ENCODE measurements around the gene AIG1.

The AIG1 gene

DNA sequence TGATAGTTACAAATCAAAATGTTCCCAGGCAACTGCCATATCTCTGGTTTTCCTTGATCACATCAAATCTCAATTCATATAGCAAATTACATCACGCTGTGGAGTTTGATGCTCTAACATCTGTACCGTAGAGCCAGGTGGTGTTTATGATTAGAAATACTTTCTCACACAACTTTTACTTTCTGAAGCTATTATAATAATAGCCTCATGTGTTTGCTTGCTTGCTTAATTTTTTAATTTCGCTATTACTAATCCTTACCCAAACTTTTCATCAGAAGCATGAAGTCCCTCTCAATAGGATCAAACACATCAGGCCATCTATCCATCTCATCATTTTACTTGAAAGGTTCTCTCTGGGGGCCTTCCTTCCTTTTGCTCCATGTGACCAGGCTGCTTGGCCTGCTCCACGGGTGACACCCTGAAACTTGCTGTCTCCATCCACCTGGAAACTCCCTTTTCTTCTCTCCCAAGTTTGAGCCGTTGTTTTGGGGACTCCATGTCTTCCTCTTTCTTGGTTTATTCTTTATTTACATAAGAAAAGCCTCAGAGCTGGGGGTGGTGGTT is 314.4 kb downstream of the AIG1 start:
- Histone ChIP-seq H3K27me3 (ENCODE audit: insufficient read depth, low read depth) (no peaks in the 10 kb centered on the region), H3K4me2 (no peak overlapping the region), H4K20me1 (ENCODE audit: insufficient read depth) (no peaks in the 10 kb centered on the region), H3K9ac (no peak overlapping the region), H3K27ac (no peak overlapping the region), H2AFZ (ENCODE audit: low read depth) (no peak overlapping the region), H3K4me3 (IDR thresholded peaks at IDR 0.05; ENCODE audit: insufficient read depth, low read depth, low read length) (no peak overlapping the region), H3K4me1 (ENCODE audit: low read depth, poor library complexity, severe bottlenecking) (no peaks in the 10 kb centered on the region), H3K79me2 (ENCODE audit: insufficient read depth, low read depth) (no peaks in the 10 kb centered on the region), H3K36me3 (ENCODE audit: insufficient read depth) (no peaks in the 10 kb centered on the region)
- TF ChIP-seq CTCF (conservative IDR thresholded peaks at IDR 0.05; ENCODE audit: low read depth, low read length): no peak

DNA sequence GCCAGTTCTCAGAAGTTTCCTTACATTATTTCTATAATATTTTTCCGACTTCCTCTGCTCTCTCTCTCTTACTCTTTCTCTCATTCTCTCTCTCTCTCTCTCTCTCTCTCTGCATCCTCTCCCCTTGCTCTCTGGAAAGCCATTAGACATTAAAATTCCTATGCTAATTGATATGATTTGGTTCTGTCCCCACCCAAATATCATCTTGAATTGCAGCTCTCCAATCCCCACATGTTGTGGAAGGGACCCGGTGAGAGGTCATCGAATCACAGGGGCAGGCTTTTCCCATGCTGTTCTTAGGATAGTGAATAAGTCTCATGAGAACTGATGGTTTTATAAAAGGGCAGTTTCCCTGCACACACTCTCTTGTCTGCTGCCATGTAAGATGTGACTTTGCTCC is 315.7 kb downstream of the AIG1 start:
- Histone ChIP-seq H3K36me3 (ENCODE audit: insufficient read depth) (no peaks in the 10 kb centered on the region), H3K4me2 (no peak overlapping the region), H4K20me1 (ENCODE audit: insufficient read depth) (no peaks in the 10 kb centered on the region), H3K27ac (no peak overlapping the region), H3K79me2 (ENCODE audit: insufficient read depth, low read depth) (no peaks in the 10 kb centered on the region), H3K27me3 (ENCODE audit: insufficient read depth, low read depth) (no peaks in the 10 kb centered on the region), H3K4me1 (ENCODE audit: low read depth, poor library complexity, severe bottlenecking) (no peaks in the 10 kb centered on the region), H3K4me3 (IDR thresholded peaks at IDR 0.05; ENCODE audit: insufficient read depth, low read depth, low read length) (no peak overlapping the region), H2AFZ (ENCODE audit: low read depth) (no peak overlapping the region), H3K9ac (no peak overlapping the region)
- no peak for TF ChIP-seq CTCF (conservative IDR thresholded peaks at IDR 0.05; ENCODE audit: low read depth, low read length)

- Histone ChIP-seq H3K27me3 (ENCODE audit: insufficient read depth, low read depth) (no peaks in the 10 kb centered on the region), H3K27ac (no peak overlapping the region), H3K36me3 (ENCODE audit: insufficient read depth) (no peaks in the 10 kb centered on the region), H3K4me3 (IDR thresholded peaks at IDR 0.05; ENCODE audit: insufficient read depth, low read depth, low read length) (no peak overlapping the region), H3K4me1 (ENCODE audit: low read depth, poor library complexity, severe bottlenecking) (no peaks in the 10 kb centered on the region), H3K79me2 (ENCODE audit: insufficient read depth, low read depth) (no peaks in the 10 kb centered on the region), H3K4me2 (no peak overlapping the region), H4K20me1 (ENCODE audit: insufficient read depth) (no peaks in the 10 kb centered on the region), H3K9ac (no peak overlapping the region), H2AFZ (ENCODE audit: low read depth) (no peak overlapping the region)
- no peak for TF ChIP-seq CTCF (conservative IDR thresholded peaks at IDR 0.05; ENCODE audit: low read depth, low read length)
Observed at GRCh38 chr6:143376861-143377260, 316.2 kb downstream of the AIG1 start.

GRCh38 chr6:143385636-143386035 is 324.9 kb downstream of the AIG1 start:
- Histone ChIP-seq H2AFZ (ENCODE audit: low read depth) (no peak overlapping the region), H3K9ac (no peak overlapping the region), H3K79me2 (ENCODE audit: insufficient read depth, low read depth) (no peaks in the 10 kb centered on the region), H3K27ac (no peak overlapping the region), H3K4me1 (ENCODE audit: low read depth, poor library complexity, severe bottlenecking) (no peaks in the 10 kb centered on the region), H3K27me3 (ENCODE audit: insufficient read depth, low read depth) (no peaks in the 10 kb centered on the region), H3K4me2 (no peak overlapping the region), H3K4me3 (IDR thresholded peaks at IDR 0.05; ENCODE audit: insufficient read depth, low read depth, low read length) (no peak overlapping the region), H4K20me1 (ENCODE audit: insufficient read depth) (no peaks in the 10 kb centered on the region), H3K36me3 (ENCODE audit: insufficient read depth) (no peaks in the 10 kb centered on the region)
- no peak for TF ChIP-seq CTCF (conservative IDR thresholded peaks at IDR 0.05; ENCODE audit: low read depth, low read length)
